ENCODE results near the gene OLFM3.

Gene OLFM3

DNA sequence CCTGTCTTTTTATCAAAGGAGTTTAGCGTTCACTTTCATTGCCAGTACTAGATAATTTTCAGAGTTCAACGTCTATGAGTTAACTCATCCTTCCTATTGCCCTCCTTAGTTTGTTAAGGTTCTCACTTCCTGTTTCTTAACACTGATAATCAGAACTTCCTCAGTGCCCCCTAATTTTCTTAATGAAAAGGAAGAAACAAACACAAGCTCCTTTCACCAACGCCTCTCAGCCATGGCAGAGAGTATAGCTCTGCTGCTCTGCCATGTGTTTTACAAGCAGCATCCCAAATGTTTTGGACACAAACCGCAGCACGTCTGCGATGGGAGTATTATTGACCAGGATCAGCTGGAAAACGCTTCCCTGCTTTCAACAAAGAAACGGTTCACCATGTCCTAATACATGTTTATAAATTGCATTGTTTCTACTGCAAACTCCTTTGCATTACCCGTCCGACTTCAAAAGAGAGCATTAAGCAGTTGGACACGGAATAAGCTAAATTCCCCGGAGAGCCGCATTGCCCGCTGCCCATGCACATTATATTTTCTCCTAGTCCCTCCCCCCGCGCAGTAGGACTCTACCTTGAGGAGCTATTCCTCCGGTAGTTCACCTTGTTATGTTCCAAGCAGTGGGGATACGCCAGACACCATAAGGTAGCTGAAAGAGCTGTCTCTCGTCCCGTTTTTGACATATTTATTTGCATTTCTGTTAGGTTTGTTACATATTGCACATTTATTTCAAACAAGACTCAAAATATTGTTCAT lies 561 bp downstream of the OLFM3 start:
- Histone ChIP-seq H4K8ac (ENCODE audit: low read depth, low read length) (no peak overlapping the region), H3K4me3 (ENCODE audit: low read length) (peak overlapping the region; percentile 10), H2AK5ac (ENCODE audit: low read length) (no peak overlapping the region), H3K27me3 (ENCODE audit: insufficient read depth, low read length, poor library complexity) (no peaks in the 10 kb centered on the region), H3K23ac (ENCODE audit: low read length) (no peak overlapping the region), H3K4ac (ENCODE audit: low read depth, low read length) (no peak overlapping the region), H4K5ac (ENCODE audit: low read length) (no peak overlapping the region), H3K27ac (ENCODE audit: low read depth, low read length) (no peak overlapping the region), H3K4me2 (ENCODE audit: low read length) (peak overlapping the region; percentile 68), H3K18ac (ENCODE audit: low read length) (no peak overlapping the region), H3K79me1 (ENCODE audit: low read length) (no peaks in the 10 kb centered on the region), H2BK120ac (ENCODE audit: low read depth, low read length) (no peak overlapping the region), H3K79me2 (ENCODE audit: control insufficient read depth, insufficient read depth, low read length) (no peaks in the 10 kb centered on the region), H2BK5ac (ENCODE audit: low read length) (no peak overlapping the region), H3K36me3 (ENCODE audit: control insufficient read depth, insufficient read depth, low read length) (no peaks in the 10 kb centered on the region), H3K4me1 (ENCODE audit: control insufficient read depth, low read depth, low read length) (no peaks in the 10 kb centered on the region), H3K9ac (ENCODE audit: low read length) (peak overlapping the region; percentile 17), H3K56ac (ENCODE audit: low read length) (peak overlapping the region; percentile 2), H2BK15ac (replicated peaks; ENCODE audit: low read depth) (no peak overlapping the region)
- DNase-seq, result peak; percentile 27
- WGBS (ENCODE audit: extremely low coverage, insufficient coverage, low lambda C conversion rate), result no CpG with 5 or more reads among the region's 20 CpGs

DNA sequence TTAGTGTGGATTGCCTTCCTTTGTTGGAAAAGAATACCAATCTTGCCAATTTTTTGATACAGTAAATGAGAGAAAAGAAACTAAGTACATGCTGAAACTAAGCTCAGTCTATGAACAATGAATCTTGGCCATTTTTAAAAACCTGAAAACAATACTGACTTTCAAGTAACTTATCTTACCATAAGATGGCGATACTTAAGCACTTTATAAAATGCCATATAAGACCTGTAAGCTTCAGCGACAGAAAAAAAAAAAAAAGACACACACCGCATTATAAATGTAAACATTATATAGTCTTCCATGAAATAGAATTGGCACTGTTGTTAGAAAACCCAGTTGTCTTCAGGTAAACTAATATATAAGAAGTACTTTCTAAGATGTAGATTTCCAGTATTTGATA lies 3.0 kb downstream of the OLFM3 start:
- WGBS (ENCODE audit: extremely low coverage, insufficient coverage, low lambda C conversion rate), result no CpG with 5 or more reads among the region's 3 CpGs
- H2BK5ac ChIP-seq (ENCODE audit: low read length), result no peak overlapping the region

DNA sequence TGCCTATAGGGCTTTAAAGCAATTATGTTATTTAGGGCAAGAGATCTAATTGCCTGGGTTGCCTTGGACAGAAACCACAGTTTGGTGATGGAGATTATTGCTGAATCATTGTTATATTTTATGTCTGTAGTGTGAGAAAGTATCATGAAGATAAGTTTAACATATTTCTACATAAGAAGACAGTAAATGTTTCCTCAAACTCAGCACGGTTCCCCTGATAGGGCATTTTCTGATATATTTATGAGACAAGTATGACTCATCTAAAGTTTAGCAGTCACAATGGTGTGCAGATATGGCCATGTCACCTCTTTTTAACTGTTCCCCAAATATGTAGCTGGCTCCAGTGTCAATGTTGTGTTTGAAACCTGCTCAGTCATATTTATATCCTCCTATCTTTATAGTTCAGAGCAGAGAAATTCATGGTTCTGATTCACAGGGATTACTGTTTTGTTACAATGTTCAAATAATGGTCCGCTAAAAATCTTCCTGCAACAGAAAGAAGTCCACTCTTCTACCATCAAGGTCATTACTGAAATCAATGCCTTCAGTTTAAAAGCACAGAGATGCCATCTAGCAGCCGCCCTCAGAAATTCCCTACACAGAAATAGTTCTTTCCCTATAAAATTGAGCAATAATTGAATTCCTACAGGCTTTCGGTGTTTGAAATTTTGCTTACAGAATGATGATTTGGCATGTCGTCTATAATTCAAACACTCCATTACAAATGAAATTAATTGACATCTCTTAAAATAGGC lies 3.7 kb downstream of the OLFM3 start:
- Histone ChIP-seq H3K4me3 (ENCODE audit: low read length) (no peak overlapping the region), H3K23ac (ENCODE audit: low read length) (no peak overlapping the region), H3K4ac (ENCODE audit: low read depth, low read length) (no peak overlapping the region), H2AK5ac (ENCODE audit: low read length) (no peak overlapping the region), H3K79me1 (ENCODE audit: low read length) (no peaks in the 10 kb centered on the region), H3K18ac (ENCODE audit: low read length) (no peak overlapping the region), H3K56ac (ENCODE audit: low read length) (no peak overlapping the region), H4K8ac (ENCODE audit: low read depth, low read length) (no peak overlapping the region), H3K36me3 (ENCODE audit: control insufficient read depth, insufficient read depth, low read length) (no peaks in the 10 kb centered on the region), H2BK120ac (ENCODE audit: low read depth, low read length) (no peak overlapping the region), H3K27me3 (ENCODE audit: insufficient read depth, low read length, poor library complexity) (no peaks in the 10 kb centered on the region), H3K4me2 (ENCODE audit: low read length) (no peak overlapping the region), H4K5ac (ENCODE audit: low read length) (no peak overlapping the region), H3K4me1 (ENCODE audit: control insufficient read depth, low read depth, low read length) (no peaks in the 10 kb centered on the region), H3K79me2 (ENCODE audit: control insufficient read depth, insufficient read depth, low read length) (no peaks in the 10 kb centered on the region), H2BK15ac (replicated peaks; ENCODE audit: low read depth) (no peak overlapping the region), H3K27ac (ENCODE audit: low read depth, low read length) (no peak overlapping the region), H3K9ac (ENCODE audit: low read length) (no peak overlapping the region), H2BK5ac (ENCODE audit: low read length) (no peak overlapping the region)
- no peak for DNase-seq
- WGBS (ENCODE audit: extremely low coverage, insufficient coverage, low lambda C conversion rate), result no CpG with 5 or more reads among the region's 5 CpGs

More for the DNA sequence above, 3.0 kb downstream of the OLFM3 start:
- Histone ChIP-seq H3K27me3 (ENCODE audit: insufficient read depth, low read length, poor library complexity) (no peaks in the 10 kb centered on the region), H3K4me2 (ENCODE audit: low read length) (no peak overlapping the region), H3K9ac (ENCODE audit: low read length) (no peak overlapping the region), H2BK15ac (replicated peaks; ENCODE audit: low read depth) (no peak overlapping the region), H3K79me2 (ENCODE audit: control insufficient read depth, insufficient read depth, low read length) (no peaks in the 10 kb centered on the region), H3K23ac (ENCODE audit: low read length) (no peak overlapping the region), H3K4me1 (ENCODE audit: control insufficient read depth, low read depth, low read length) (no peaks in the 10 kb centered on the region), H3K36me3 (ENCODE audit: control insufficient read depth, insufficient read depth, low read length) (no peaks in the 10 kb centered on the region), H3K18ac (ENCODE audit: low read length) (no peak overlapping the region), H2BK120ac (ENCODE audit: low read depth, low read length) (no peak overlapping the region), H3K4me3 (ENCODE audit: low read length) (no peak overlapping the region), H2AK5ac (ENCODE audit: low read length) (no peak overlapping the region), H4K5ac (ENCODE audit: low read length) (no peak overlapping the region), H3K27ac (ENCODE audit: low read depth, low read length) (no peak overlapping the region), H3K56ac (ENCODE audit: low read length) (no peak overlapping the region), H3K4ac (ENCODE audit: low read depth, low read length) (no peak overlapping the region), H3K79me1 (ENCODE audit: low read length) (no peaks in the 10 kb centered on the region), H4K8ac (ENCODE audit: low read depth, low read length) (no peak overlapping the region)
- DNase-seq, result peak; percentile 13

DNA sequence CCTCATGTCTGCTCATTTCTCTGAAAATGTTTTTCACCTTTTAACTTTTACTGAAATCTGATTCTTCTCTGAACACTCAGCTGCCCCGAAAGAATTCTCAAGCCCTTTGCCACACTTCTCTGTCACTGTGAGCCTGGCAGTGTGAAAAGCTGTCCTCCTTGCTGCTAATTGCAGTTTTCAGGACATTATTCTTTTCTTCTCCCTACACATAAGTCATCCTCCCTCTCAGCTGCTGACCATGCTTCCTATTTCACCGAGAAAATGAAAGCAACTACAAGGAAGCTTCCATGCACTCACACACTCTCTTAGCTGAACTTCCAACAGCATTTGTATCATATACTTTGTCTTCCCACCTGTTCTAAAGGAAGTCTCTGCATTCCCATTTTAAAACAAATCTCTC lies 15.8 kb downstream of the OLFM3 start:
- no CpG with 5 or more reads among the region's 2 CpGs for WGBS (ENCODE audit: extremely low coverage, insufficient coverage, low lambda C conversion rate)
- Histone ChIP-seq H3K27ac (ENCODE audit: low read depth, low read length) (no peak overlapping the region), H2BK5ac (ENCODE audit: low read length) (no peak overlapping the region)

DNA sequence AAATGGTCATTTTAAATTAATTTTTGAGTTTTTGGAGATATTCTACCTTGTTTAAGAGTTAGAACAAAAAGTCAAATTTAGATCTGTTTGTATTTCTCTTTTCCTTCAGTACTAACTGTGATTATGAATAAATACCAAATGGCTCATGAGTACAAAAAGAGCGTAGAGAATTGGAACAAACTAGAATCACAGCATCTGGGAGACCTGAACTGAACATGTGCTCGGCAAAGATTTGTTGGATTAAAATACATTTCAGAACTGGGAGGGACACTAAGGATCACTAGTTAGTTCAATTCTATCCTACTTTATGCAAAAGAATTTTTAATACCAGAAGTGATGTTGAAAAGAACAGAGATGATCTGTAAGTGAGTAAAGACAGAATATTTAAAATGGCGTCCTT lies 19.5 kb downstream of the OLFM3 start:
- Histone ChIP-seq H4K8ac (ENCODE audit: low read depth, low read length) (no peak overlapping the region), H3K4me3 (ENCODE audit: low read length) (no peak overlapping the region), H2BK120ac (ENCODE audit: low read depth, low read length) (no peak overlapping the region), H2BK15ac (replicated peaks; ENCODE audit: low read depth) (no peak overlapping the region), H3K9ac (ENCODE audit: low read length) (no peak overlapping the region), H3K36me3 (ENCODE audit: control insufficient read depth, insufficient read depth, low read length) (no peaks in the 10 kb centered on the region), H3K18ac (ENCODE audit: low read length) (no peak overlapping the region), H3K4me2 (ENCODE audit: low read length) (no peak overlapping the region), H3K27ac (ENCODE audit: low read depth, low read length) (no peak overlapping the region), H3K79me2 (ENCODE audit: control insufficient read depth, insufficient read depth, low read length) (no peaks in the 10 kb centered on the region), H3K4me1 (ENCODE audit: control insufficient read depth, low read depth, low read length) (no peaks in the 10 kb centered on the region), H4K5ac (ENCODE audit: low read length) (no peak overlapping the region), H2AK5ac (ENCODE audit: low read length) (no peak overlapping the region), H2BK5ac (ENCODE audit: low read length) (no peak overlapping the region), H3K23ac (ENCODE audit: low read length) (no peak overlapping the region), H3K4ac (ENCODE audit: low read depth, low read length) (no peak overlapping the region), H3K79me1 (ENCODE audit: low read length) (no peaks in the 10 kb centered on the region), H3K27me3 (ENCODE audit: insufficient read depth, low read length, poor library complexity) (no peaks in the 10 kb centered on the region), H3K56ac (ENCODE audit: low read length) (no peak overlapping the region)
- DNase-seq, result no peak
- WGBS (ENCODE audit: extremely low coverage, insufficient coverage, low lambda C conversion rate), result no CpG with 5 or more reads among the region's 3 CpGs

More for the DNA sequence above, 15.8 kb downstream of the OLFM3 start:
- no peaks in the 10 kb centered on the region for H3K79me2 ChIP-seq (ENCODE audit: control insufficient read depth, insufficient read depth, low read length)
- H3K4me2 ChIP-seq (ENCODE audit: low read length), result no peak overlapping the region
- H3K4ac ChIP-seq (ENCODE audit: low read depth, low read length), result no peak overlapping the region
- no peak overlapping the region for H3K4me3 ChIP-seq (ENCODE audit: low read length)
- no peak overlapping the region for H3K23ac ChIP-seq (ENCODE audit: low read length)
- no peak overlapping the region for H2AK5ac ChIP-seq (ENCODE audit: low read length)
- DNase-seq, result no peak
- no peaks in the 10 kb centered on the region for H3K4me1 ChIP-seq (ENCODE audit: control insufficient read depth, low read depth, low read length)
- H3K18ac ChIP-seq (ENCODE audit: low read length), result no peak overlapping the region
- no peak overlapping the region for H3K56ac ChIP-seq (ENCODE audit: low read length)
- no peaks in the 10 kb centered on the region for H3K27me3 ChIP-seq (ENCODE audit: insufficient read depth, low read length, poor library complexity)
- H4K8ac ChIP-seq (ENCODE audit: low read depth, low read length), result no peak overlapping the region
- H2BK120ac ChIP-seq (ENCODE audit: low read depth, low read length), result no peak overlapping the region
- no peaks in the 10 kb centered on the region for H3K36me3 ChIP-seq (ENCODE audit: control insufficient read depth, insufficient read depth, low read length)
- no peak overlapping the region for H3K9ac ChIP-seq (ENCODE audit: low read length)
- no peak overlapping the region for H4K5ac ChIP-seq (ENCODE audit: low read length)
- H3K79me1 ChIP-seq (ENCODE audit: low read length), result no peaks in the 10 kb centered on the region
- H2BK15ac ChIP-seq (replicated peaks; ENCODE audit: low read depth), result no peak overlapping the region

Measured in mesendoderm (in vitro differentiated cells).